CD14-positive monocyte (primary cell): Measurements from ENCODE around the gene CUL2. TPM values are rescaled to one million over a fixed set of nuclear protein-coding genes. Genes with fewer than 3 reads are reported as not detected.

Source experiments
- DNase-seq, 3 donors: peaks; one replicate each; pipeline ENCODE4 v3.0.0-alpha.2; 2011 to 2022
- H2AFZ ChIP-seq: 2 replicates; pipeline ENCODE4 v1.6.0; 2012; ENCODE audit warnings: mild to moderate bottlenecking, low read depth, low read length, inconsistent platforms; ENCODE audit not compliant: insufficient read depth, poor library complexity, severe bottlenecking
- H3K27ac ChIP-seq, 2 donors: 1 replicate in 1 of 2; 2 replicates in 1 of 2; pipeline ENCODE4 v1.5.1; 2012 to 2013; ENCODE audit warnings: low read length in 2 of 2, control low read depth in 1 of 2, inconsistent platforms in 1 of 2, low read depth in 1 of 2, mild to moderate bottlenecking in 1 of 2
- H3K27me3 ChIP-seq, 2 donors: one replicate each; pipeline versions ENCODE4 v1.6.0 to v1.6.1; 2011 to 2013; ENCODE audit warnings: low read length in 2 of 2; ENCODE audit not compliant: control insufficient read depth in 2 of 2, insufficient read depth in 2 of 2
- H3K36me3 ChIP-seq, 2 donors: replicated peaks in 1 of 2; 1 replicate in 1 of 2; 2 replicates in 1 of 2; pipeline versions ENCODE4 v1.5.1 to v1.6.1; 2012 to 2013; ENCODE audit warnings: low read length in 2 of 2, control low read depth in 1 of 2, inconsistent platforms in 1 of 2, mild to moderate bottlenecking in 1 of 2; ENCODE audit not compliant: insufficient read depth in 2 of 2, control insufficient read depth in 1 of 2
- H3K4me1 ChIP-seq, 2 donors: 1 replicate in 1 of 2; 2 replicates in 1 of 2; pipeline versions ENCODE4 v1.5.1 to v1.6.1; 2012 to 2013; ENCODE audit warnings: low read length in 2 of 2, control low read depth in 1 of 2, inconsistent platforms in 1 of 2, mild to moderate bottlenecking in 1 of 2, moderate library complexity in 1 of 2; ENCODE audit not compliant: insufficient read depth in 2 of 2, control insufficient read depth in 1 of 2
- H3K4me2 ChIP-seq: replicated peaks from 2 replicates; pipeline ENCODE3; 2012; ENCODE audit warnings: low read length, moderate library complexity, mild to moderate bottlenecking; ENCODE audit not compliant: poor library complexity, severe bottlenecking; ENCODE audit errors: extremely low read depth
- H3K4me3 ChIP-seq, 3 experiments: fragments of 200-600 bp in 1 of 3; sonication (generic) in 1 of 3; replicated peaks in 1 of 3; 1 replicate in 2 of 3; 2 replicates in 1 of 3; pipeline ENCODE4 v1.5.1; 2011 to 2013; ENCODE audit warnings: low read length in 3 of 3, mild to moderate bottlenecking in 3 of 3, control low read depth in 2 of 3, low read depth in 2 of 3, inconsistent platforms in 1 of 3, moderate library complexity in 1 of 3
- H3K79me2 ChIP-seq: 2 replicates; pipeline ENCODE4 v1.6.0; 2012; ENCODE audit warnings: mild to moderate bottlenecking, control low read depth, inconsistent platforms, low read length, moderate library complexity; ENCODE audit not compliant: insufficient read depth
- H3K9ac ChIP-seq: 2 replicates; pipeline ENCODE4 v1.6.0; 2017; ENCODE audit warnings: low read length, mild to moderate bottlenecking; ENCODE audit not compliant: insufficient read depth, poor library complexity, severe bottlenecking
- H3K9me3 ChIP-seq, 2 donors: replicated peaks in 1 of 2; 1 replicate in 1 of 2; 2 replicates in 1 of 2; pipeline versions ENCODE4 v1.5.1 to v1.6.1; 2012 to 2013; ENCODE audit warnings: low read length in 2 of 2, control low read depth in 1 of 2; ENCODE audit not compliant: control insufficient read depth in 1 of 2, insufficient read depth in 1 of 2
- H4K20me1 ChIP-seq: 2 replicates; pipeline ENCODE4 v1.6.0; 2012; ENCODE audit warnings: mild to moderate bottlenecking, low read length, control low read depth, moderate library complexity; ENCODE audit not compliant: insufficient read depth
- H3K27ac Mint-ChIP-seq, 7 donors: one replicate each; pipeline ENCODE4 v1.8.0; 2020; ENCODE audit warnings: mild to moderate bottlenecking in 7 of 7, mixed read lengths in 7 of 7, moderate library complexity in 6 of 7, inconsistent platforms in 2 of 7
- H3K27me3 Mint-ChIP-seq, 3 donors: one replicate each; pipeline ENCODE4 v1.8.0; 2021 to 2022; ENCODE audit warnings: low read depth in 3 of 3, mild to moderate bottlenecking in 3 of 3, mixed read lengths in 3 of 3, moderate library complexity in 3 of 3, inconsistent platforms in 1 of 3
- H3K36me3 Mint-ChIP-seq, 2 donors: one replicate each; pipeline ENCODE4 v1.8.0; 2020; ENCODE audit warnings: mixed read lengths in 2 of 2, inconsistent platforms in 1 of 2, mild to moderate bottlenecking in 1 of 2
- H3K4me1 Mint-ChIP-seq: one replicate; pipeline ENCODE4 v1.8.0; 2020; ENCODE audit warnings: mild to moderate bottlenecking, mixed read lengths
- H3K4me3 Mint-ChIP-seq, 2 donors: one replicate each; pipeline ENCODE4 v1.8.0; 2020; ENCODE audit warnings: mild to moderate bottlenecking in 2 of 2, mixed read lengths in 2 of 2, moderate library complexity in 1 of 2
- H3K9me3 Mint-ChIP-seq, 7 donors: one replicate each; pipeline ENCODE4 v1.8.0; 2020 to 2022; ENCODE audit warnings: mixed read lengths in 7 of 7, mild to moderate bottlenecking in 6 of 7, moderate library complexity in 6 of 7, inconsistent platforms in 2 of 7
- WGBS: methylation state at CpG from one replicate; pipeline ENCODE4 v1.1.5; 2013; ENCODE audit warnings: missing lambda C conversion rate; ENCODE audit not compliant: insufficient coverage; 5-methylcytosine and 5-hydroxymethylcytosine counted together
- intact Hi-C, 2 donors: fragments of 100-400 bp; cut with micrococcal nuclease; formaldehyde crosslinking; loops; one replicate each; pipeline versions ENCODE4 v1.15.0 to v1.15.1; 2023
- polyA plus RNA-seq, 3 donors: library from polyadenylated mRNA; depleted of rRNA in 1 of 3; unstranded in 2 of 3; stranded (reverse) in 1 of 3; fragments of 300-500 nt in 2 of 3; fragments of >200 nt in 1 of 3; fragmentation: Illumina TruSeq in 2 of 3; gene quantifications; 1 replicate in 2 of 3; 2 replicates in 1 of 3; pipeline ENCODE4 v1.2.3, GENCODE V29; 2012 to 2021
- TF ChIP-seq, protein P1 (sequence below): fragments of 200-600 bp; IDR thresholded peaks from one replicate; pipeline ENCODE4 v1.8.0; 2022; ENCODE audit warnings: antibody characterized with exemption, mild to moderate bottlenecking

The CUL2 gene
- polyA plus RNA-seq, 3 donors, result 10.2 to 22.8 (median 12.9) TPM

DNA sequence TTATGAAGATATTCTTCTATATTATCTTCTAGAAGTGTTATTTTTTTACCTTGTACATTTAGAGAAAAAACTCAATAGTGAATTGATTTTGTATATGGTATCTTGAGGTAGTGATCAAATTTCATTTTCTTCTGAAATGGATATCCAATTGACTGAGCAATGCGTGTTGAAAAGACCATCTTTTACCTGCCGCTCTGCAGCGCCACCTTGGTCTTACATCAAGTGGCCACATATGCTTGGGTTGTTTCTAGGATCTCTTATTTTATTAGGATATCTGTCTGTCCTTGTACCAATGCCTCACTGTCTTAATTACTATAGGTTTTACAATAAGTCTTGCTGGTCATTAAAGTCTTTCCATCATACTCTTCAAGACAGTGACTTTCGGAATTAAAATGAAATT, 53.0 kb downstream of the CUL2 start:
- WGBS, result 100% methylated on average over 1 of the region's 4 CpGs
- Histone ChIP-seq H3K27ac (no peak overlapping the region), H3K4me2 (no peak overlapping the region), H3K9me3 (no peaks in the 10 kb centered on the region), H2AFZ (no peak overlapping the region), H3K36me3 (peaks cover 76 to 88% of the 10 kb centered on the region in 2 donors), H3K9ac (no peak overlapping the region), H3K4me3 (no peak overlapping the region), H3K79me2 (no peaks in the 10 kb centered on the region), H3K4me1 (no peaks in the 10 kb centered on the region), H4K20me1 (peaks cover 4% of the 10 kb centered on the region), H3K27me3 (no peaks in the 10 kb centered on the region)
- intact Hi-C loops, result no loop called here
- no peak for DNase-seq
- H3K27ac Mint-ChIP-seq, result peak overlapping the region in 1 of 7 donors; percentile 21
- peaks cover 68 to 89% of the 10 kb centered on the region in 2 donors for H3K36me3 Mint-ChIP-seq
- H3K9me3 Mint-ChIP-seq, result no peaks in the 10 kb centered on the region
- H3K4me3 Mint-ChIP-seq, result no peak overlapping the region
- TF ChIP-seq, protein P1, sequence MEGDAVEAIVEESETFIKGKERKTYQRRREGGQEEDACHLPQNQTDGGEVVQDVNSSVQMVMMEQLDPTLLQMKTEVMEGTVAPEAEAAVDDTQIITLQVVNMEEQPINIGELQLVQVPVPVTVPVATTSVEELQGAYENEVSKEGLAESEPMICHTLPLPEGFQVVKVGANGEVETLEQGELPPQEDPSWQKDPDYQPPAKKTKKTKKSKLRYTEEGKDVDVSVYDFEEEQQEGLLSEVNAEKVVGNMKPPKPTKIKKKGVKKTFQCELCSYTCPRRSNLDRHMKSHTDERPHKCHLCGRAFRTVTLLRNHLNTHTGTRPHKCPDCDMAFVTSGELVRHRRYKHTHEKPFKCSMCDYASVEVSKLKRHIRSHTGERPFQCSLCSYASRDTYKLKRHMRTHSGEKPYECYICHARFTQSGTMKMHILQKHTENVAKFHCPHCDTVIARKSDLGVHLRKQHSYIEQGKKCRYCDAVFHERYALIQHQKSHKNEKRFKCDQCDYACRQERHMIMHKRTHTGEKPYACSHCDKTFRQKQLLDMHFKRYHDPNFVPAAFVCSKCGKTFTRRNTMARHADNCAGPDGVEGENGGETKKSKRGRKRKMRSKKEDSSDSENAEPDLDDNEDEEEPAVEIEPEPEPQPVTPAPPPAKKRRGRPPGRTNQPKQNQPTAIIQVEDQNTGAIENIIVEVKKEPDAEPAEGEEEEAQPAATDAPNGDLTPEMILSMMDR, result no peak
- H3K27me3 Mint-ChIP-seq, result no peaks in the 10 kb centered on the region
- no peaks in the 10 kb centered on the region for H3K4me1 Mint-ChIP-seq

DNA sequence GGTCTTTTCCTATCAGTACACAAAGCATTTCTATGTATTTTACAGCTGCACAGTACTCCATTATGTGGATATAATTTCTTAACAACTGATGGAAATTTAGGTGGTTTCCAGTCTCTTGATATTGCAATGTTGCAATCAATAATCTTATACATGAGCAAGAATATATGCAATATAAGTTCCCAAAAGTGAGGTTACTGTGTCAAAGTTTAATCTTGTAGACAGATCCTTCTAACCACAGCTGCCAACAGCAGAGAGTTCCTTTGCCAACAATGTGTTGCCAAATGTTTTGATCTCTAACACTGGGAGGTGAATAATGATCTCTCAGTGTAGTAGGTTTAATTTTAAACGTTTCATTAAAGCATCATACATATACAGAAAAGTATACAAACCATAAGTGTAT, 54.5 kb downstream of the CUL2 start:
- H2AFZ ChIP-seq, result no peak overlapping the region
- Mint-ChIP-seq H3K4me1 (no peaks in the 10 kb centered on the region), H3K9me3 (no peaks in the 10 kb centered on the region), H3K27me3 (no peaks in the 10 kb centered on the region), H3K36me3 (peaks cover 67 to 83% of the 10 kb centered on the region in 2 donors), H3K4me3 (no peak overlapping the region), H3K27ac (peak overlapping the region in 1 of 7 donors; percentile 43)
- TF ChIP-seq, protein P1, result no peak
- no peaks in the 10 kb centered on the region for H3K27me3 ChIP-seq
- H3K79me2 ChIP-seq, result no peaks in the 10 kb centered on the region
- peaks cover 80 to 90% of the 10 kb centered on the region in 2 donors for H3K36me3 ChIP-seq
- DNase-seq, result peak in 1 of 3 donors; percentile 22
- H3K9ac ChIP-seq, result no peak overlapping the region
- no peak overlapping the region for H3K4me3 ChIP-seq
- H3K4me2 ChIP-seq, result no peak overlapping the region
- no CpG with 5 or more reads among the region's 1 CpG for WGBS
- H3K4me1 ChIP-seq, result no peaks in the 10 kb centered on the region
- peaks cover 2% of the 10 kb centered on the region for H4K20me1 ChIP-seq
- H3K27ac ChIP-seq, result peak overlapping the region in 1 of 2 donors; percentile 23
- H3K9me3 ChIP-seq, result no peaks in the 10 kb centered on the region
- intact Hi-C loops, result no loop called here
